Hippocampal formation (tissue), 2 donors: ENCODE data around the gene GIT1.

Experiments used
- DNase-seq, 2 donors: peaks; one replicate each; lab custom pipeline; 2025; lab: John Stamatoyannopoulos, UW

Gene GIT1

GRCh38 chr17:29589524-29590410 is at the start of gene GIT1:
Gene GIT1, minus strand, starts transcription at chr17:29589648. Its CDS starts 270 bp downstream, at chr17:29589378.
- DNase-seq: peak; percentile 82 to 87

GRCh38 chr17:29633886-29634285 is 44.4 kb upstream of the GIT1 start:
- no peak for DNase-seq

- DNase-seq: no peak
These were observed 41.3 kb upstream of the GIT1 start for GRCh38 chr17:29630630-29631193.

- no peak for DNase-seq
These were observed 40.4 kb upstream of the GIT1 start for GRCh38 chr17:29629839-29630238.

- no peak for DNase-seq
These were observed 39.2 kb upstream of the GIT1 start for GRCh38 chr17:29628644-29629043.

- no peak for DNase-seq
These were observed 38.5 kb upstream of the GIT1 start for GRCh38 chr17:29627951-29628350.

GRCh38 chr17:29625037-29625750 is 35.7 kb upstream of the GIT1 start:
- peak; percentile 55 to 81 for DNase-seq

GRCh38 chr17:29624586-29624985 is 35.1 kb upstream of the GIT1 start:
- DNase-seq: no peak

GRCh38 chr17:29623283-29623647 is 33.8 kb upstream of the GIT1 start:
- no peak for DNase-seq

- DNase-seq: peak in 1 of 2 donors; percentile 32
These were observed 33.2 kb upstream of the GIT1 start, which contains the start of gene CORO6 for GRCh38 chr17:29622337-29623282. Gene CORO6, minus strand, starts transcription at chr17:29622912. Its CDS starts 1,491 bp downstream, at chr17:29621421.

- no peak for DNase-seq
These were observed 32.3 kb upstream of the GIT1 start for GRCh38 chr17:29621751-29622194.

- no peak for DNase-seq
These were observed 31.5 kb upstream of the GIT1 start for GRCh38 chr17:29620779-29621500.

GRCh38 chr17:29620271-29620670 is 30.8 kb upstream of the GIT1 start:
- no peak for DNase-seq

GRCh38 chr17:29619251-29619650 is 29.8 kb upstream of the GIT1 start:
- no peak for DNase-seq

- no peak for DNase-seq
These were observed 29.0 kb upstream of the GIT1 start for GRCh38 chr17:29618272-29619065.

GRCh38 chr17:29617481-29618271 is 28.2 kb upstream of the GIT1 start:
- peak; percentile 29 to 55 for DNase-seq

GRCh38 chr17:29617125-29617480 is 27.7 kb upstream of the GIT1 start:
- peak; percentile 75 to 83 for DNase-seq

GRCh38 chr17:29616300-29617048 is 27.0 kb upstream of the GIT1 start:
- DNase-seq: no peak
